GM18520 (cell line): ENCODE data around the gene RBM20.
"Not testable (repeated sequence)": the region's sequence is repeated elsewhere in the genome, so short reads cannot be mapped to it uniquely, and the experiment has no call there.

Source experiments
- ATAC-seq: cut with Tn5 transposase; IDR thresholded peaks from one replicate; pipeline ENCODE4 v1.9.1; 2021; ENCODE audit not compliant: unreplicated experiment

Gene RBM20

DNA sequence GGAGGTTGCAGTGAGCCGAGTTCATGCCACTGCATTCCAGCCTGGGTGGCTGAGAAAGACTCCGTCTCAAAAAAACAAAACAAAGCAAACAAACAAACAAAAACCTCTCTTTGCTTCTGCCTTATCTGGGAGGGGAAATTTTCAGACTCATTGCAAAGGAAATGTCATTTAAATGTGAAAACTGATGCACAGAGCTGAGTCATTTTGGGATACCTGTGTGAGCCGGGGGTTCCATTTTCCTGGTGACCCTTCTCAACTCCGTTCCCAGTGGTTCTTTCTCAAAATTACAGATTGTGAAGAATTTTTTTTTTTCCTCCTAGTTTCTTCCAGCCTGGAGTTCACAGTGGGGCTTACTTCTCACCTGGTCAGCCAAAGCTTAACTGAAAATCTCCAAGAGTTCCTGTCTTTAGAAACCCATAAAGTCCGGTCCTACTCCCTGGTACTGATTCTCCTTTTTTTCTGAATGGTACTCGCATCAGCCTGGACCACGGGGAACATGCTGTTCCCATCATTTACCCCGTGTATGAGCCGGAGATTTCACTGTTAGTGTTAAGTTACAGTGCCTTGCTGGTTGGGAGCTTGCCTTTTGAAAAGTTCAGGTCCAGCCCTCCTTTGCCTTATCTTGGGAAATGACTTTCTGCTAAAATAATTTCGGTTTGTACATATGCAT, 56.9 kb downstream of the RBM20 start:
- ATAC-seq = no peak

DNA sequence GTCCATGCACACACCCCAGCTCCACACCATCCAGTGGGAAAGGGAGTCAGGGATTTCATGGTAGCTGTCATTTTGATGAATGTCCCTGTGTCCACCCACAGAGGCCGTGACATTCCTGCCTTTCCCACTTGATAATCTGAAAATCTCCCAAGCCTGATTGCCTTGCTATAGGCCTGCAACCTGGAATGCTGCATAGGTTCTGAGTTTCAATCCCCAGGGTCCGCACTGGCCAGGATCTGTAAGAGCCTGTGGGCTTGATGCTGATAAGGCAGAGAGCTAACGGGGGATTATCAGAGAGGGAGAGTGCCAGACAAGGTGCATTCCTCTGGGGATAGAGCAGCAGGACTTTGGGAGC, 57.5 kb downstream of the RBM20 start:
- ATAC-seq = no peak

DNA sequence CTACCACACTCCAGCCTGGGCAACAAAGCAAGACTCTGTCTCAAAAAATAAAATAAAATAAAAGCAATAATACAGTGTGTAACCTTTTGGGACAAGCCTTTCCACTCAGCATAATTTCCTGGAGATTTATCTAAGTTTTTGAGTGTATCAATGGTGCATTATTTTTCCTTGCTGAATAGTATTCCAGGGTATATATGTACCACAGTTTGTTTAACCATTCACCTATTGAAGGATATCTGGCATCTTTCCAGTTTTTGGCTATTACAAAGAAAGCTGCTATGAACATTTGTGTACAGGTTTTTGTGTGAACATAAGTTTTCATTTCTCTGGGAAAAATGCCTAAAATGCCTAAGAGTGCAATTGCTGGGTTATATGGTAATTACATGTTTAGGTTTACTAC, 59.9 kb downstream of the RBM20 start:
- no peak for ATAC-seq

DNA sequence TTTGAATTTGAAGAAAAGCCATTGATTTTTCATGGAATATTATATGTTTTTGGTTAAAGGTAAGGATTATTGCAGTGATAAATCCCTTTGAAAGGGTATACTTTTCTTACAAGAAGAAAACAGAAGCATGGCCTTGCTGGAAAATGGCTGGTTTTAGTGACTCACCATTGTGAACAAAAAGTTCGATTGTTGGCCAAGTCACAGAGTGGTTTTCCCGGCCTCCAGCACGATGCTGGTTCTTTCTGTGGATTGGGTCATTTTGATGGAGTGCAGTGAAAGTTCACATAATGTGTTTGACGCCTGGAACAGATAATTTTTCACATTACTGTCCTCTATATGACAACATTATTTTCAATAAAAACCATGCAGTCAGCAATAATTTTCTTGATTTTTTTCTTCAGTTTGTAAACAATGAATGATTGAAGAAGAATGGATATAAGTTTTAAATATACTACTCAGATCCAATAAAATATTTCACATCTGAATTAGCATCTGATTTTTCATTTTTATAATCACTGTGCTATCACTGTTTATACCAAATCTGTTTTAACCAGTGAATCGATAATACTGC, 60.9 kb downstream of the RBM20 start:
- ATAC-seq = no peak

DNA sequence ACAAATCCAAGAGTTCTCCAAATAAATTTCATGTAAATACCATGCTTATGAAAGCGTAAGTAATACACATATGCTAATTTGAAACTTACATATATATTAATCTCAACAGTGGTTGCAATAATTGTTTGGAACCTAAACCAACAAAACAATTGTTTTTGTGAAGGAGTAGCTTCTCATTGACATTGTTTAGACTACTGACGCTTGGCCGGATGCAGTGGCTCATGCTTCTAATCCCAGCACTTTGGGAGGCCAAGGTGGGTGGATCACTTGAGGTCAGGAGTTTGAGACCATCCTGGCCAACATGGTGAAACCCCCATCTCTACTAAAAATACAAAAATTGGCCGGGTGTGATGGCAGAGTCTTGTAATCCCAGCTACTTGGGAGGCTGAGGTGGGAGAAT, 61.5 kb downstream of the RBM20 start:
- ATAC-seq = not testable (repeated sequence)

DNA sequence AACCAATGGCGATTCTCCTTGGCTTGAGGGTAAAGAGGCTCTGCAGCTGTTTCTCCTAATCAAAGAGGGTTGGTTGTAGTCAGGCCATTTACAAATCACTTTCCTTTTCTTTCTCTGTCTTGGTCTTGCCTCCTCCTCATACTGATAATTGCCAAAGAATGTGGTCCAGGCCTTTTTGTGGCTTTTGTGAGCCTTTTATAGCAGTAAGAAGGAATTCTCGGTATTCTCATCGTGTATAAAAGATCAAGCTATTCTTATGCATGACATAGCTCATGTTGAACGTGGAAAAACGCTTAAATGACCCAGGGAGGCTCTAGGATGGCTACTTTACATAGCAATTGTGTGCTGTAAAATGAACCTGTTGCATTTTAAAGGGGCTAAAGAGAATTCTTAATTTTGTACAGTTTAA, 62.6 kb downstream of the RBM20 start:
- no peak for ATAC-seq

GRCh38 chr10:110708776-110709443, 64.8 kb downstream of the RBM20 start:
- ATAC-seq = no peak

- ATAC-seq = no peak
Measured at GRCh38 chr10:110709444-110709828, 65.3 kb downstream of the RBM20 start.

- no peak for ATAC-seq
Measured at GRCh38 chr10:110709964-110710587, 65.9 kb downstream of the RBM20 start.

DNA sequence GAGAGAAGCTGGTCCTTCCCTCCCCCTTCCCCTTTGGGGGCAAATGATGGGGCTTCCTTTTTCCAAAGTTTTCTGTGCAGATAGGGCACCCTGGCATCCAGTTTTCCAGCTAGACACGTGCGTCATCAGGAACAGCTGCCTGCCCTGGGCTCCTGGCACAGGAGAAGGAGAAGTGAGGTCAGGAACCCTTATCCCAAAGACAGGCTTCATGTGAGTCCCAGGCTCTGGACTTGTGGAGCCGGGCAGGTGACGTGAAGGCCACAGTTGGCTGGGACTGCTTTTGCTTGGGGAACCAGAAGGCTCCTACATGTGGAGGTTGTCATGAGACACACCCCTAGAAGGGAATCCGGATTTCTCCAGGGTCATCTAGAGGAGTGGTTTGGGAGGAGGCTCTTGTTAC, 66.5 kb downstream of the RBM20 start:
- ATAC-seq = no peak

DNA sequence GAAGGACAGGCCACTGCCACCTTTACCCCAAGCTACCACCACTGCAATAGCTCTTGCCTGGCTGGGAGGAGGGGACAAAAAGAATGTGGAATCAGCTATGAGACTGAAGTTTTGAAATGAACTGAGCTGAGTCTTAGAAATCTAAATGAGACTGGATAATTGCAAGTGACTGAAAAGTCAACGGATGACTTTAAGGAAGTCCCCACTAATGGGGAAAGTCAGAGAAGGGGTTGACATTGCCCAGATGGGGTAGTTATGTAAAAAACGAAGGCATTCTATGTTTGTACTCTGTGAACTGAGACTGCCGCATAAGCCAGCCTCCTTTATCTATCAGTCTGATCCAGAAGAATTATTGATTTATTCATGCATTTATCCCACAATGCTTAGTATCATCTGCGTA, 67.2 kb downstream of the RBM20 start:
- ATAC-seq = no peak

DNA sequence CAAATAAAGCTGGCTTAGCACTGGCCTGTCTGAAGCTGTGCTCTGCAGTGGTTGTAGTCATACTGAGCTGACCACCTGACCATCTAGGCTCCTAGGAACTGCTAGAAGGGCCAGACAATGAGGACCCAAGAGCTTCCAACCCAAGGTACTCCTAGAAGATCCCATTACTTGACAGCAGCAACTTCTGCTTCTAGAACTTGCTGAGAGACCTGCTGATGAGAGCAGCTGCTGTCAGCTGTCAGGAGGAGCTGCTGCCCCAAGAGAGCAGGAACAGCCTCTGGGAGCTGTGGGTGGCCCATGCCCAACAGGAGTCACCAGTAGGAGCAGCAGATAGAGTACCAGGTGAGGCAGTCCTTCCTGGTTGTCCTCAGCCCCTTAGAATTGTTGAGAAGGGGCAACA, 70.2 kb downstream of the RBM20 start:
- ATAC-seq = no peak

DNA sequence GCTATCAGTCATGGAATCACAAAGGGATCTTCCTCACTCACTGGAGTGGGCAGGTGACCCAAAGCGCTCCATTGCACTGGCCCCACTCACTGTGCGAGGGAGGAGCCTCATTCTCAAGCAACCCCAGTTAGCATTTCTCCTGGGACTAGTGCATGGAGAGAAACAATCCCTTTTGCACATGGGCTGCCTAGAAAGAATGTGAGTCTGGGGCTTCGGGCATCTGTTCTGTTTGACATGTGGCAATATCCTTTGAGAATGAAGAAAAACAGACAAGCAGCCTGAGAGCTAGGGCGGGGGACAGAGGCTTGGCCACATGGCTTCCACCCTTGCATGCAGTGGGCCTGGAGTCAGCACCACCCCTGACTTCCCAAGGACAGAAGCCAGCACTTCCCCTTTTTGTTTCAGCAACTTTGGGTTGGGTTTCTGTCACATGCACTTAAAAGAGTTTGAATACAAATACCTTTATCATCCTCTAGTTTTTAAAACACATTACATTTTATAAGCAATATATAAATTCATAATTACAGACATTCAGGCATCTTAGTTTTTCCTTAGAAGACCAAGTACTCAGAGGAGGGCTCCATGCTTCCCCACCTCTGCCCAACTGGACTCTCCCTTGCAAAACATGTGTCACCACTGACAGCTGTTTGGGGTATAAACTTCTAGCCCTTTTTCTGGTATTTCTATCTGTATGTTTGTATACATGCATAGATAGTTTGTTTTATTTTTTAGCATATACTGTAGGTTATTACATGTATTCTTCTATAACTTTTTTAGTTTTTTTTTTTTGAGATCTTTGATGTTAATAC, 73.8 kb downstream of the RBM20 start:
- ATAC-seq = no peak

DNA sequence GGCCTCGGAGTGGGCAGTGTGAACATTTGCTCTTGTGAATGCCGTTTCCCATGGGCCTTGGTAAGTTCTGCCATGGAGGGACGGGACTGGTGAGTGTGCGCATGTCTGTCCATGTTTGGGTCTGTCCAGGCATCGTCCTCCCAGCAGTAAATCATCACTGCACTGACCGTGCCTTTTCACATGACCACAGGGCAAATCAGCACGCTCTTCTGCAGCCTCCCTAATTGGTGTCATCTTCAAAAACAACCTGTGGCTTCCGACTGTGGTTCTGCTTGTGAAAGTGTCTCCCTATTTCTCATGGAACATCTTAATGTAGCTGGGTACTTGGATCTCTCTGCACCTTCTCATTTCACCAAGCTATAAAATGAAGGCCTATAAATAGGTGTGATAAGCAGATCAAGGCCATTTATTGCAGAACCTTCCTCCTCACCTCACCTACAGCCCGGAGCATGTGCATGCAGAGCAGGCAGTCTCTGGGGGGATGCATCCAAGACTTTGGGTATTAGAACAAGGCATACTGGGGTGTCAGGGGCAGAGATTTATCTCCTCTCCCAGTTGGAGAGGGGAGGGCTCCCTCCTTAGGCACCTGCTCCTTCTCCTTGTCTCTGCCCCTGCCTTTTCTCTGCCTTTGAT, 77.4 kb downstream of the RBM20 start:
- ATAC-seq = no peak

DNA sequence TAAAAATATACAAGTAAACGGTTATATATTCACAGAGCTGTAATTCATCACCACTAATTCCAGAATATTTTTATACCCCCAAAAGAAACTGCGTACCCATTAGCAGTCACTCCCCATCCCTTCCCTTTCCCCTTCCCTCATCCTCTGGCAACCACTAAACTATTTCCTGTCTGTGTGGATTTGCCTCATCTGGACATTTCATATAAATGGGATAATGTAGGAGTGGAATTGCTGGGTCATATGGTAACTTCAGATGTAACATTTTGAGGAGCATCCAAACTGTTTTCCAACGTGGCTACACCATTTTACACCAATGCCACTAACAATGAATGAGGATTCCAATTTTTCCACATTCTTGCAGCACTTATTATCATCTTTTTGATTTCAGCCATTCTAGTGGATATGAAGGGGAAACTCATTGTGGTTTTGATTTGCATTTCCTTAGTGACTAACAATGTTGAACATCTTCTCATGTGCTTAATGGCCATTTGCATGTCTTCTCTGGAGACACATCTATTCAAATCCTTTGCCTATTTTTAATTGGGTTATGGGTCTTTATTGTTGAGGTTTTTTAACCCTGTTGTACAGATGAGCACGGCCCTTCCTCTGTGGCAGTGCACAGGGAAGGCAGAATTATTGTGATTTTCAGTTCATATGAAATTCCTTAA, 79.2 kb downstream of the RBM20 start:
- peak; percentile 50 for ATAC-seq

DNA sequence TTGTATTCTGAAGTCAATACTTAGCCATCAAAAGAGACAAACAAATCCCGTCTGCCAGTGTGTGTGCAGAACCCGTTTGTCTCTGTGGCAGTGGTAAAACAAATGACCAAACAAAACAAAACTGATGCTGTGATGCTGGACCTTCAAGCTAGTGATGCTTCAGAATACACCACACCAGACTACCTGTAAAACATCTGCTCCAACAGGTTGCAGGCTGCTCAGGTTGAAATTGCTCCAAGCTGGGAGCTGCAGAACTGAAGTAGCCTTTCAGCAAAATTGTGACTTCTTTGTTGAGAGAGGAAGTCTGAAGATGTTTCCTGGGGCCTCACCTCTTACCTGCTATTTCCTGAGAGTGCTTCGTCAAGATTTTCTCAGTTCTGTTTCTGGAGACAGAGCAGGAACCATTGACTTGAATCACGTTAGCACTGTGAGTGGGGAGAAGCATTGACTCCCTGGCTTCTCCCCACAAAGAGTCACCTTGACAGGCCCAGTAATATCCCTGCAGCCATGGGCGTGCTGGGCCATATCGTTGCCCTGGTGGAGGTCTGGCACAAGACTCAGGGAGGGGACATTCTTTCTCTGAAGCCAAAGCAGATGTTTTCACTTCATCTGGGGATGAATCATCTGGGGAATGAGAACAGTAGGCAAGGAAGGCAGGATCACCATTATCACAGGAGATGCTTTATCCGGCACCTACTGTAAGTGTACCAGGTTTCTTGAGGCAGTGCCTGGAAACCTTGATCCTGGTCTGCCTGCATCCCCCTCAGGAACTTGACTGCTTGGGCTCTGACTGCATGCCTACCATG, 80.2 kb downstream of the RBM20 start:
- ATAC-seq = peak; percentile 42

DNA sequence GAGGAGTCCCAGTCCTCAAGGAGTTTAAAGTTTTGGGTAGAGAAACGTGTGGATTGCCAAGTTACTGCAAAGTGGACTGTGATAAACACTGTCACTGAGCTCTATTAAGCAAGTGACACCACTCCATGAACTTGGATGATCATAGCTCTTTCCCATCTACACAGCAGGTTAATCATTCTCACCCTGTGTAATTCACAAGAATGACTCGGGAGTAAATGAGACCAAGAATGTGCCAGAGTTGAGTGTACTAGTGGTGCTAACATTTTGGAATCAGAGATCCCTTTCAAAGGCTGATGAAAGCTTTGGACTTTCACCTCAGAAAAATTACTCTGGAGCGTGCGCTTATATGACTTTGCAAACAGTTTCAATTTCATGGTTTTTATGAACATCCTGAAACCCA, 80.8 kb downstream of the RBM20 start:
- no peak for ATAC-seq

GRCh38 chr10:110725801-110726630, 81.9 kb downstream of the RBM20 start:
- ATAC-seq = no peak

- ATAC-seq = not testable (repeated sequence)
Measured at GRCh38 chr10:110727785-110728184, 83.6 kb downstream of the RBM20 start.
